ENCODE measurements around the gene VPS33A. TPM values are rescaled to one million over a fixed set of nuclear protein-coding genes. Genes with fewer than 3 reads are reported as not detected.
A peak's percentile ranks its signal among the peaks of the same experiment; 100 is the strongest.

The VPS33A gene
- total and polyA plus RNA-seq, 8 donors, result 4.2 to 12.0 (median 6.6) TPM

GRCh38 chr12:122184517-122184916, 81.8 kb downstream of the VPS33A start:
- intact Hi-C loops (cut with DNase I), result loop anchor here in 1 of 3 donors (10.0 kb wide), 1 partner anchor 130 kb away; no protein-coding TSS in a partner anchor

GRCh38 chr12:122183588-122183940, 82.7 kb downstream of the VPS33A start:
- ATAC-seq (peak in 2 of 4 donors; percentile 20 to 25), DNase-seq (no peak), FAIRE-seq (no peak)
- Histone ChIP-seq H3K27ac (no peak overlapping the region), H3K36me3 (no peaks in the 10 kb centered on the region), H3K4me1 (peaks cover 0 to 4% (median 0%) of the 10 kb centered on the region in 3 donors), H3K4me3 (peak overlapping the region in 3 of 4 donors; percentile 18 to 51 (median 49)), H3K27me3 (no peaks in the 10 kb centered on the region), H3K9me3 (no peaks in the 10 kb centered on the region)
- no peak for TF ChIP-seq CTCF (IDR thresholded peaks at IDR 0.05)
- 80 to 88% methylated on average over 10 of the region's 10 CpGs for WGBS, 2 donors
- intact Hi-C loops (cut with DNase I), result loop anchor here in 1 of 3 donors (10.0 kb wide), 1 partner anchor 129 kb away; no protein-coding TSS in a partner anchor

More at GRCh38 chr12:122184517-122184916, 81.8 kb downstream of the VPS33A start:
- 90 to 92% methylated on average over 18 of the region's 18 CpGs for whole genome bisulfite sequencing, 2 donors
- Histone ChIP-seq H3K36me3 (no peaks in the 10 kb centered on the region), H3K27ac (no peak overlapping the region), H3K27me3 (no peaks in the 10 kb centered on the region), H3K9me3 (no peaks in the 10 kb centered on the region), H3K4me1 (peaks cover 0 to 4% (median 0%) of the 10 kb centered on the region in 3 donors), H3K4me3 (no peak overlapping the region)
- no peak for TF ChIP-seq CTCF (IDR thresholded peaks at IDR 0.05)
- ATAC-seq (no peak), DNase-seq (no peak), FAIRE-seq (no peak)

- WGBS, 2 donors, result 5 to 8% methylated on average over 45 to 63 of the region's 63 CpGs
Measured at GRCh38 chr12:122182887-122183587, 83.3 kb downstream of the VPS33A start, which contains the start of gene LRRC43. Gene LRRC43, plus strand, starts transcription at chr12:122183123. Its CDS starts 22 bp downstream, at chr12:122183145.

More at GRCh38 chr12:122182887-122183587, 83.3 kb downstream of the VPS33A start, which contains the start of gene LRRC43:
- DNase-seq, result peak; percentile 25 to 79 (median 49)
- peak; percentile 87 to 97 (median 90) for ATAC-seq
- no peaks in the 10 kb centered on the region for H3K36me3 ChIP-seq
- no peaks in the 10 kb centered on the region for H3K27me3 ChIP-seq
- H3K4me3 ChIP-seq, result peak within 1 kb of the TSS; percentile 18 to 51 (median 34)
- peaks cover 0 to 4% (median 0%) of the 10 kb centered on the region in 3 donors for H3K4me1 ChIP-seq
- no peak within 1 kb of the TSS for H3K27ac ChIP-seq
- FAIRE-seq, result no peak
- intact Hi-C loops (cut with DNase I), result loop anchor here in 1 of 3 donors (10.0 kb wide), 1 partner anchor 128 kb away; no protein-coding TSS in a partner anchor
- H3K9me3 ChIP-seq, result no peaks in the 10 kb centered on the region
- no peak for TF ChIP-seq CTCF (IDR thresholded peaks at IDR 0.05)

Other genes with a start within 250 kb of the VPS33A start
- 10 to 100 TPM in 3 of 6 donors, 1 to 10 TPM in 3; 8.3 to 13.4 (median 10.5) TPM for gene BCL7A, start 244.6 kb downstream of the VPS33A start, total RNA-seq
- 1 to 10 TPM; 6.9 to 8.3 TPM for gene BCL7A, start 244.6 kb downstream of the VPS33A start, polyA plus RNA-seq
- gene MLXIP, start 187.7 kb downstream of the VPS33A start, total RNA-seq, result 10 to 100 TPM; 44.0 to 78.0 (median 55.5) TPM
- gene MLXIP, start 187.7 kb downstream of the VPS33A start, polyA plus RNA-seq, result 10 to 100 TPM; 35.4 to 90.1 TPM
- gene IL31, start 92.3 kb downstream of the VPS33A start, total RNA-seq, result not detected
- gene IL31, start 92.3 kb downstream of the VPS33A start, polyA plus RNA-seq, result not detected
- gene LRRC43, start 83.4 kb downstream of the VPS33A start, total RNA-seq, result 1 to 10 TPM in 1 of 6 donors, under 1 TPM in 5; 0.12 to 1.3 (median 0.47) TPM
- gene LRRC43, start 83.4 kb downstream of the VPS33A start, polyA plus RNA-seq, result 1 to 10 TPM in 1 of 2 donors, under 1 TPM in 1; 0.57 to 1.6 TPM
- gene B3GNT4, start 62.8 kb downstream of the VPS33A start, total RNA-seq, result under 1 TPM in 4 of 6 donors, not detected in 2; 0.06 to 0.28 (median 0.12) TPM
- gene B3GNT4, start 62.8 kb downstream of the VPS33A start, polyA plus RNA-seq, result under 1 TPM; 0.34 to 0.61 TPM
- gene DIABLO, start 40.4 kb downstream of the VPS33A start, total RNA-seq, result 10 to 100 TPM; 13.2 to 20.6 (median 18.0) TPM
- gene DIABLO, start 40.4 kb downstream of the VPS33A start, polyA plus RNA-seq, result 10 to 100 TPM; 18.4 to 42.1 TPM
- gene CLIP1, start 156.2 kb upstream of the VPS33A start, total RNA-seq, result 10 to 100 TPM; 29.6 to 43.9 (median 35.3) TPM
- 10 to 100 TPM; 17.1 to 19.8 TPM for gene CLIP1, start 156.2 kb upstream of the VPS33A start, polyA plus RNA-seq
- 10 to 100 TPM in 3 of 6 donors, 1 to 10 TPM in 3; 8.6 to 14.6 (median 10.0) TPM for gene ZCCHC8, start 234.4 kb upstream of the VPS33A start, total RNA-seq
- 10 to 100 TPM; 17.8 to 23.7 TPM for gene ZCCHC8, start 234.4 kb upstream of the VPS33A start, polyA plus RNA-seq